WTC11 (cell line): Measurements from ENCODE around the gene TRIM69. TPM values are rescaled to one million over a fixed set of nuclear protein-coding genes. Genes with fewer than 3 reads are reported as not detected.
"Not testable (repeated sequence)": the region's sequence is repeated elsewhere in the genome, so short reads cannot be mapped to it uniquely, and the experiment has no call there.

Experiments
- ATAC-seq: fragments of 200-7000 bp; cut with Tn5 transposase; 2 replicates; pipeline ENCODE4 v1.10.0; 2021; ENCODE audit warnings: mild to moderate bottlenecking, moderate library complexity
- Bru-seq: library from RNA; stranded (reverse); fragments of 400-500 nt; gene quantifications from one replicate; lab custom pipeline; 2021; lab: Mats Ljungman, UMichigan
- CTCF ChIA-PET: fragments of 300-600 bp; sonication (Branson Sonifier 250); formaldehyde crosslinking; loops from one replicate; lab custom pipeline; 2021; ENCODE audit warnings: antibody characterized with exemption; lab: Charles Lee
- POLR2A ChIA-PET: fragments of 350-600 bp; sonication (Branson Sonifier 250); formaldehyde crosslinking; loops from one replicate; lab custom pipeline; 2021; ENCODE audit warnings: antibody characterized with exemption; lab: Charles Lee
- DNase-seq: peaks from one replicate; pipeline ENCODE4 v3.0.0; 2021; ENCODE audit warnings: low spot score
- H3K27ac Mint-ChIP-seq: 2 replicates; pipeline ENCODE4 v1.8.0; 2021; ENCODE audit warnings: mixed read lengths
- H3K27me3 Mint-ChIP-seq: 2 replicates; pipeline ENCODE4 v1.8.0; 2021; ENCODE audit warnings: low read depth, mild to moderate bottlenecking, moderate library complexity, mixed read lengths
- H3K36me3 Mint-ChIP-seq: 2 replicates; pipeline ENCODE4 v1.8.0; 2021; ENCODE audit warnings: mixed read lengths
- H3K4me1 Mint-ChIP-seq: 2 replicates; pipeline ENCODE4 v1.8.0; 2022; ENCODE audit warnings: mixed read lengths
- H3K4me3 Mint-ChIP-seq: 2 replicates; pipeline ENCODE4 v1.8.0; 2021; ENCODE audit warnings: mild to moderate bottlenecking, moderate library complexity, mixed read lengths
- H3K9me3 Mint-ChIP-seq: 2 replicates; pipeline ENCODE4 v1.8.0; 2021; ENCODE audit warnings: mixed read lengths
- E2F1 ChIP-seq: sonication (generic); formaldehyde crosslinking; IDR thresholded peaks from 2 replicates; pipeline ENCODE4 v1.8.0; 2022; ENCODE audit warnings: mild to moderate bottlenecking, missing genetic modification reagents
- E2F4 ChIP-seq: sonication (generic); formaldehyde crosslinking; IDR thresholded peaks from 2 replicates; pipeline ENCODE4 v1.8.1; 2022; ENCODE audit warnings: low read depth, mild to moderate bottlenecking, moderate library complexity, missing genetic modification reagents, borderline replicate concordance
- EMX1 ChIP-seq: fragments of 250-450 bp; sonication (Bioruptor Pico); IDR thresholded peaks from 2 replicates; pipeline ENCODE4 v1.8.0; 2021; ENCODE audit warnings: mild to moderate bottlenecking
- HMGA2 ChIP-seq: fragments of 250-450 bp; sonication (Bioruptor Pico); IDR thresholded peaks from 2 replicates; pipeline ENCODE4 v1.4.0; 2021; ENCODE audit warnings: mild to moderate bottlenecking, moderate library complexity
- NFATC4 ChIP-seq: fragments of 250-450 bp; sonication (Bioruptor Pico); IDR thresholded peaks from 2 replicates; pipeline ENCODE4 v1.9.0; 2021; ENCODE audit warnings: mild to moderate bottlenecking
- PRRX2 ChIP-seq: fragments of 250-450 bp; sonication (Bioruptor Pico); IDR thresholded peaks from 2 replicates; pipeline ENCODE4 v1.8.0; 2021; ENCODE audit warnings: mild to moderate bottlenecking
- ZNF396 ChIP-seq: fragments of 250-450 bp; sonication (Bioruptor Pico); IDR thresholded peaks from 2 replicates; pipeline ENCODE4 v1.8.0; 2021; ENCODE audit warnings: mild to moderate bottlenecking, moderate library complexity, borderline replicate concordance
- ZNF671 ChIP-seq: fragments of 250-450 bp; sonication (Bioruptor Pico); IDR thresholded peaks from 2 replicates; pipeline ENCODE4 v1.8.0; 2021; ENCODE audit warnings: mild to moderate bottlenecking
- long read RNA-seq, 3 experiments: library from RNA in 1 of 3; library from capped mRNA in 1 of 3; library from polyadenylated mRNA in 1 of 3; unstranded in 2 of 3; stranded (forward) in 1 of 3; transcript quantifications; one replicate each; pipeline ENCODE4 v2.0.0, GENCODE V29; 2021
- total RNA-seq: library from RNA; stranded (reverse); gene quantifications from 3 replicates; pipeline ENCODE4 v1.2.3, GENCODE V29; 2021
- TF ChIP-seq, protein P1 (sequence below): sonication (generic); formaldehyde crosslinking; IDR thresholded peaks from 2 replicates; pipeline ENCODE4 v1.8.1; 2023; ENCODE audit warnings: mild to moderate bottlenecking, missing genetic modification reagents, moderate library complexity
- TF ChIP-seq, protein P2 (sequence below): fragments of 250-450 bp; sonication (Bioruptor Pico); IDR thresholded peaks from 2 replicates; pipeline ENCODE4 v1.9.0; 2021; ENCODE audit warnings: mild to moderate bottlenecking, borderline replicate concordance
- TF ChIP-seq, protein P3 (sequence below): fragments of 250-450 bp; sonication (Bioruptor Pico); IDR thresholded peaks from 2 replicates; pipeline ENCODE4 v1.9.0; 2021; ENCODE audit warnings: moderate library complexity, mild to moderate bottlenecking, inconsistent platforms, borderline replicate concordance
- TF ChIP-seq, protein P4 (sequence below): sonication (generic); formaldehyde crosslinking; IDR thresholded peaks from 2 replicates; pipeline ENCODE4 v1.8.0; 2022; ENCODE audit warnings: mild to moderate bottlenecking, missing genetic modification reagents

Gene TRIM69, protein sequence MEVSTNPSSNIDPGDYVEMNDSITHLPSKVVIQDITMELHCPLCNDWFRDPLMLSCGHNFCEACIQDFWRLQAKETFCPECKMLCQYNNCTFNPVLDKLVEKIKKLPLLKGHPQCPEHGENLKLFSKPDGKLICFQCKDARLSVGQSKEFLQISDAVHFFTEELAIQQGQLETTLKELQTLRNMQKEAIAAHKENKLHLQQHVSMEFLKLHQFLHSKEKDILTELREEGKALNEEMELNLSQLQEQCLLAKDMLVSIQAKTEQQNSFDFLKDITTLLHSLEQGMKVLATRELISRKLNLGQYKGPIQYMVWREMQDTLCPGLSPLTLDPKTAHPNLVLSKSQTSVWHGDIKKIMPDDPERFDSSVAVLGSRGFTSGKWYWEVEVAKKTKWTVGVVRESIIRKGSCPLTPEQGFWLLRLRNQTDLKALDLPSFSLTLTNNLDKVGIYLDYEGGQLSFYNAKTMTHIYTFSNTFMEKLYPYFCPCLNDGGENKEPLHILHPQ
- total RNA-seq (9.9 to 11.3 TPM (median 10.4 TPM) in 3 replicates), Bru-seq, nascent RNA (percentile 37 among the genes with signal in this experiment)
- long read RNA-seq, experiment 1, transcript TRIM69-207 (2 exons, 3,190 nt) = major isoform, 16 of 18 reads
- long read RNA-seq, experiment 1, partial matches to known transcripts = 0 of 18 reads
- long read RNA-seq, experiment 1, other reads (novel, unspliced or antisense) = 2 of 18 reads
- long read RNA-seq, experiment 2, transcript TRIM69-207 (2 exons, 3,190 nt) = major isoform, 12 of 17 reads
- long read RNA-seq, experiment 2, partial matches to known transcripts = 0 of 17 reads
- long read RNA-seq, experiment 2, other reads (novel, unspliced or antisense) = 5 of 17 reads
- long read RNA-seq, experiment 3, transcript TRIM69-207 (2 exons, 3,190 nt) = major isoform, 11 of 11 reads
- long read RNA-seq, experiment 3, partial matches to known transcripts = 0 of 11 reads
- long read RNA-seq, experiment 3, other reads (novel, unspliced or antisense) = 0 of 11 reads

DNA sequence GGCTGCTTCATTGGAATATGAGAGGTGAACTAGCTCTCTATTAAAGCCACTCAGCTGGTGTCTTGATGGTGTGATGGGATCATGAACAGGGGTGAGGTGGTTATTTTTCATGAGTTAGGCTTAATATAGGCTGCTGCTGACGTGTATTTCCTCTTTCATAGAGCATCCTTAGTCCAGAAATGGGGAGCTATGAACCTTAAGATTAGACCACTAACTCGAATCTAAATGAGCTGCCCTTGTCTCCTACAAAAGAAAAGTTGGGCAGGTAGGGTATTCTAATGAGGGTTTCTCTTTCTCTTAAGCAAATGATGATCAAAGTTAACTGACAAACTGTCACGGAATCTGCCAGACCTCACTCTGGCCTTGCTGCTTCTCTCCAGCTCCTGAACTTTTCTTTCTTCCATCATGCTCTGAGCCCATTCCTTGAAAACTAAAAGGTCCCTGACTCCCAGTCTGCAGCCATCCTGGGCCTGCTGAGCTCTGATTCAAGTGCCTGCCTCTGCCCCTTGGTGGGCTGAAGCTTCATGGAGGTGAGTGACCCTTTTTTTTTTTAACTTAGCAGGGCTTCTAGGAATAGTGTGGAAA, at the start of gene TRIM69:
Gene TRIM69 (plus strand): TSS at position 348 of the 585 bp plus-strand sequence. CDS start 177 bp downstream, at position 525.
- ATAC-seq = no peak
- no peak within 1 kb of the TSS for H3K4me3 Mint-ChIP-seq
- peaks cover 11% of the 10 kb centered on the region for H3K27me3 Mint-ChIP-seq
- CTCF ChIA-PET = interaction anchor here (0.6 to 6.1 kb wide), 12 partner anchors 14 to 159 kb away, joined by 3 to 104 read pairs (median 4); partner anchors contain the start of genes B2M, PATL2 and SPG11
- POLR2A ChIA-PET = interaction anchor here (0.6 to 1.2 kb wide), 2 partner anchors 8 to 72 kb away, joined by 3 to 4 read pairs; no protein-coding TSS in a partner anchor
- H3K27ac Mint-ChIP-seq = no peak within 1 kb of the TSS
- DNase-seq = no peak
- H3K9me3 Mint-ChIP-seq = peaks cover 12% of the 10 kb centered on the region
- H3K36me3 Mint-ChIP-seq = peaks cover 3% of the 10 kb centered on the region; the same call in 1 of the 2 replicates
- peaks cover 8% of the 10 kb centered on the region for H3K4me1 Mint-ChIP-seq
- TF ChIP-seq EMX1 (CRISPR knock-in tag) = no peak
- no peak for TF ChIP-seq NFATC4 (CRISPR knock-in tag)
- TF ChIP-seq, protein P1, sequence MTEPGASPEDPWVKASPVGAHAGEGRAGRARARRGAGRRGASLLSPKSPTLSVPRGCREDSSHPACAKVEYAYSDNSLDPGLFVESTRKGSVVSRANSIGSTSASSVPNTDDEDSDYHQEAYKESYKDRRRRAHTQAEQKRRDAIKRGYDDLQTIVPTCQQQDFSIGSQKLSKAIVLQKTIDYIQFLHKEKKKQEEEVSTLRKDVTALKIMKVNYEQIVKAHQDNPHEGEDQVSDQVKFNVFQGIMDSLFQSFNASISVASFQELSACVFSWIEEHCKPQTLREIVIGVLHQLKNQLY (CRISPR knock-in tag) = no peak
- no peak for TF ChIP-seq E2F1 (CRISPR knock-in tag)
- TF ChIP-seq, protein P2, sequence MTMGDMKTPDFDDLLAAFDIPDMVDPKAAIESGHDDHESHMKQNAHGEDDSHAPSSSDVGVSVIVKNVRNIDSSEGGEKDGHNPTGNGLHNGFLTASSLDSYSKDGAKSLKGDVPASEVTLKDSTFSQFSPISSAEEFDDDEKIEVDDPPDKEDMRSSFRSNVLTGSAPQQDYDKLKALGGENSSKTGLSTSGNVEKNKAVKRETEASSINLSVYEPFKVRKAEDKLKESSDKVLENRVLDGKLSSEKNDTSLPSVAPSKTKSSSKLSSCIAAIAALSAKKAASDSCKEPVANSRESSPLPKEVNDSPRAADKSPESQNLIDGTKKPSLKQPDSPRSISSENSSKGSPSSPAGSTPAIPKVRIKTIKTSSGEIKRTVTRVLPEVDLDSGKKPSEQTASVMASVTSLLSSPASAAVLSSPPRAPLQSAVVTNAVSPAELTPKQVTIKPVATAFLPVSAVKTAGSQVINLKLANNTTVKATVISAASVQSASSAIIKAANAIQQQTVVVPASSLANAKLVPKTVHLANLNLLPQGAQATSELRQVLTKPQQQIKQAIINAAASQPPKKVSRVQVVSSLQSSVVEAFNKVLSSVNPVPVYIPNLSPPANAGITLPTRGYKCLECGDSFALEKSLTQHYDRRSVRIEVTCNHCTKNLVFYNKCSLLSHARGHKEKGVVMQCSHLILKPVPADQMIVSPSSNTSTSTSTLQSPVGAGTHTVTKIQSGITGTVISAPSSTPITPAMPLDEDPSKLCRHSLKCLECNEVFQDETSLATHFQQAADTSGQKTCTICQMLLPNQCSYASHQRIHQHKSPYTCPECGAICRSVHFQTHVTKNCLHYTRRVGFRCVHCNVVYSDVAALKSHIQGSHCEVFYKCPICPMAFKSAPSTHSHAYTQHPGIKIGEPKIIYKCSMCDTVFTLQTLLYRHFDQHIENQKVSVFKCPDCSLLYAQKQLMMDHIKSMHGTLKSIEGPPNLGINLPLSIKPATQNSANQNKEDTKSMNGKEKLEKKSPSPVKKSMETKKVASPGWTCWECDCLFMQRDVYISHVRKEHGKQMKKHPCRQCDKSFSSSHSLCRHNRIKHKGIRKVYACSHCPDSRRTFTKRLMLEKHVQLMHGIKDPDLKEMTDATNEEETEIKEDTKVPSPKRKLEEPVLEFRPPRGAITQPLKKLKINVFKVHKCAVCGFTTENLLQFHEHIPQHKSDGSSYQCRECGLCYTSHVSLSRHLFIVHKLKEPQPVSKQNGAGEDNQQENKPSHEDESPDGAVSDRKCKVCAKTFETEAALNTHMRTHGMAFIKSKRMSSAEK = no peak
- TF ChIP-seq, protein P3, sequence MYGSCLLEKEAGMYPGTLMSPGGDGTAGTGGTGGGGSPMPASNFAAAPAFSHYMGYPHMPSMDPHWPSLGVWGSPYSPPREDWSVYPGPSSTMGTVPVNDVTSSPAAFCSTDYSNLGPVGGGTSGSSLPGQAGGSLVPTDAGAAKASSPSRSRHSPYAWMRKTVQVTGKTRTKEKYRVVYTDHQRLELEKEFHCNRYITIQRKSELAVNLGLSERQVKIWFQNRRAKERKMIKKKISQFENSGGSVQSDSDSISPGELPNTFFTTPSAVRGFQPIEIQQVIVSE = no peak
- no peak for TF ChIP-seq E2F4 (CRISPR knock-in tag)
- no peak for TF ChIP-seq PRRX2 (CRISPR knock-in tag)
- TF ChIP-seq ZNF671 (CRISPR knock-in tag) = no peak
- TF ChIP-seq, protein P4, sequence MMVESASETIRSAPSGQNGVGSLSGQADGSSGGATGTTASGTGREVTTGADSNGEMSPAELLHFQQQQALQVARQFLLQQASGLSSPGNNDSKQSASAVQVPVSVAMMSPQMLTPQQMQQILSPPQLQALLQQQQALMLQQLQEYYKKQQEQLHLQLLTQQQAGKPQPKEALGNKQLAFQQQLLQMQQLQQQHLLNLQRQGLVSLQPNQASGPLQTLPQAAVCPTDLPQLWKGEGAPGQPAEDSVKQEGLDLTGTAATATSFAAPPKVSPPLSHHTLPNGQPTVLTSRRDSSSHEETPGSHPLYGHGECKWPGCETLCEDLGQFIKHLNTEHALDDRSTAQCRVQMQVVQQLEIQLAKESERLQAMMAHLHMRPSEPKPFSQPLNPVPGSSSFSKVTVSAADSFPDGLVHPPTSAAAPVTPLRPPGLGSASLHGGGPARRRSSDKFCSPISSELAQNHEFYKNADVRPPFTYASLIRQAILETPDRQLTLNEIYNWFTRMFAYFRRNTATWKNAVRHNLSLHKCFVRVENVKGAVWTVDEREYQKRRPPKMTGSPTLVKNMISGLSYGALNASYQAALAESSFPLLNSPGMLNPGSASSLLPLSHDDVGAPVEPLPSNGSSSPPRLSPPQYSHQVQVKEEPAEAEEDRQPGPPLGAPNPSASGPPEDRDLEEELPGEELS (CRISPR knock-in tag) = no peak
- TF ChIP-seq HMGA2 (CRISPR knock-in tag) = no peak
- TF ChIP-seq ZNF396 (CRISPR knock-in tag) = no peak

DNA sequence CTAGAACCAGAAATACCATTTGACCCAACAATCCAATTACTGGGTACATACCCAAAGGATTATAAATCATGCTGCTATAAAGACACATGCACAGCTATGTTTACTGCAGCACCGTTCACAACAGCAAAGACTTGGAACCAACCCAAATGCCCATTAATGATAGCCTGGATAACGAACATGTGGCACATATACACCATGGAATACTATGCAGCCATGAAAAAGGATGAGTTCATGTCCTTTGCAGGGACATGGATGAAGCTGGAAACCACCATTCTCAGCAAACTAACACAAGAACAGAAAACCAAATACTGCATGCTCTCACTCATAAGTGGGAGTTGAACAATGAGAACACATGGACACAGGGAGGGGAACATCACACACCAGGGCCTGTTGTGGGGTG, 47.0 kb upstream of the TRIM69 start:
- CTCF ChIA-PET = interaction anchor here (0.8 to 2.0 kb wide), 2 partner anchors 26 to 424 kb away, joined by 3 to 6 read pairs; partner anchors contain the start of gene SPG11
- H3K27me3 Mint-ChIP-seq, DNase-seq, H3K4me1 Mint-ChIP-seq, H3K27ac Mint-ChIP-seq, H3K4me3 Mint-ChIP-seq, H3K36me3 Mint-ChIP-seq, ATAC-seq, POLR2A ChIA-PET: not testable (repeated sequence)
- H3K9me3 Mint-ChIP-seq = peaks cover 34% of the 10 kb centered on the region

GRCh38 chr15:44690245-44690644, 46.1 kb upstream of the TRIM69 start:
- H3K4me3 Mint-ChIP-seq, DNase-seq, H3K4me1 Mint-ChIP-seq, H3K27me3 Mint-ChIP-seq, H3K27ac Mint-ChIP-seq, H3K36me3 Mint-ChIP-seq, POLR2A ChIA-PET, ATAC-seq: not testable (repeated sequence)
- CTCF ChIA-PET = interaction anchor here (2.0 kb wide), 1 partner anchor 27 kb away, joined by 6 read pairs; the partner anchor contains the start of gene SPG11
- H3K9me3 Mint-ChIP-seq = peaks cover 27% of the 10 kb centered on the region
